Endodermal cell (in vitro differentiated cells): Measurements from ENCODE around the gene JAZF1. TPM values are rescaled to one million over a fixed set of nuclear protein-coding genes. Genes with fewer than 3 reads are reported as not detected.

Experiments used
- DNase-seq: peaks from one replicate; pipeline ENCODE4 v3.0.0-alpha.2; 2017
- H3K27ac ChIP-seq: 2 replicates; pipeline ENCODE4 v1.5.1; 2013; ENCODE audit warnings: mild to moderate bottlenecking, low read depth, low read length, moderate library complexity
- H3K27me3 ChIP-seq: 2 replicates; pipeline ENCODE4 v1.6.1; 2013; ENCODE audit warnings: mild to moderate bottlenecking, low read length, moderate library complexity; ENCODE audit not compliant: insufficient read depth, control insufficient read depth, poor library complexity, severe bottlenecking
- H3K36me3 ChIP-seq: 2 replicates; pipeline ENCODE4 v1.7.0; 2013; ENCODE audit warnings: mild to moderate bottlenecking, low read length, moderate library complexity; ENCODE audit not compliant: control insufficient read depth, insufficient read depth
- H3K4me1 ChIP-seq: one replicate; pipeline ENCODE4 v1.7.0; 2013; ENCODE audit warnings: low read length; ENCODE audit not compliant: control insufficient read depth, insufficient read depth
- H3K4me3 ChIP-seq: 2 replicates; pipeline ENCODE4 v1.5.1; 2013; ENCODE audit warnings: mild to moderate bottlenecking, low read length, moderate library complexity
- H3K9ac ChIP-seq: 2 replicates; pipeline ENCODE4 v1.6.1; 2013; ENCODE audit warnings: mild to moderate bottlenecking, low read length, moderate library complexity; ENCODE audit not compliant: poor library complexity, severe bottlenecking; ENCODE audit errors: extremely low read depth
- H3K9me3 ChIP-seq: 2 replicates; pipeline ENCODE4 v1.6.1; 2013; ENCODE audit warnings: mild to moderate bottlenecking, low read length, moderate library complexity; ENCODE audit not compliant: control insufficient read depth
- H3K27ac Mint-ChIP-seq: 2 replicates; pipeline ENCODE4 v1.8.0; 2020; ENCODE audit warnings: mixed read lengths
- H3K27me3 Mint-ChIP-seq: 2 replicates; pipeline ENCODE4 v1.8.0; 2021; ENCODE audit warnings: mild to moderate bottlenecking, mixed read lengths; ENCODE audit not compliant: insufficient read depth
- H3K36me3 Mint-ChIP-seq: 2 replicates; pipeline ENCODE4 v1.8.0; 2020; ENCODE audit warnings: low read depth, mixed read lengths
- H3K4me1 Mint-ChIP-seq: 2 replicates; pipeline ENCODE4 v1.8.0; 2020; ENCODE audit warnings: mixed read lengths
- H3K4me3 Mint-ChIP-seq: 2 replicates; pipeline ENCODE4 v1.8.0; 2020; ENCODE audit warnings: mild to moderate bottlenecking, moderate library complexity, mixed read lengths
- H3K9me3 Mint-ChIP-seq: 2 replicates; pipeline ENCODE4 v1.8.0; 2020; ENCODE audit warnings: mild to moderate bottlenecking, mixed read lengths
- WGBS, 2 experiments: methylation state at CpG; one replicate each; pipeline versions ENCODE4 v1.1.5 to v1.1.7; 2013; ENCODE audit warnings: missing lambda C conversion rate in 2 of 2, mixed read lengths in 1 of 2; ENCODE audit not compliant: insufficient coverage in 1 of 2, insufficient read length in 1 of 2; 5-methylcytosine and 5-hydroxymethylcytosine counted together
- total RNA-seq, 2 donors: library from RNA; stranded (reverse); fragmentation: NEBNext Ultra II Directional in 1 of 2; extraction: Animal tissue kit (Norgen Biotek cat#: 25700) in 1 of 2; gene quantifications; 2 replicates in 1 of 2; 3 replicates in 1 of 2; pipeline ENCODE4 v1.2.1, GENCODE V29; 2021
- TF ChIP-seq, protein P1 (sequence below): fragments of 200-600 bp; sonication (generic); conservative IDR thresholded peaks from 2 replicates; pipeline ENCODE4 v1.5.0; 2021; ENCODE audit warnings: antibody characterized with exemption, mild to moderate bottlenecking

JAZF1 gene
- total RNA-seq, 2 donors from 2014 or later = 18.3 to 33.6 TPM

DNA sequence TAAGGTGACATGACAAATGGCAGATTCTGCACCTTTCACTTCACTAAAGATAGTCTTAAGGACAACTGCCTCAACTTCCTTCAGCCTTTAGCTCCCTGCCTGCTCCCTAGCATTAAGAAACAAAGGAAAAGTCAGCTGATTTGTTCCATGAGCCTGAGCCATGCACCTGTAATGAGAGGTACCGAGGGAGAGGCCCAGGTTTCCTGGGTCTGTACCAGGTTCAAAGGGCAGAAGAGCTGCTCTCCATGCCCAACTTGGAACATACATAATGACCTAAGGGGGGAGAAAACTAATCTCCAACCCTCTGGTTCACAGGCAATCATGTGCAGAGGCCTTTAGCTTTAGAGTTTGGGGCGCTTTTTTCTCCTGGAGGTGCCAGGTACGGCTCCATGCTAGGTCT is 111.2 kb downstream of the JAZF1 start:
- Histone ChIP-seq H3K9me3 (no peaks in the 10 kb centered on the region), H3K36me3 (no peaks in the 10 kb centered on the region), H3K27me3 (no peaks in the 10 kb centered on the region), H3K27ac (no peak overlapping the region), H3K4me3 (no peak overlapping the region), H3K9ac (no peak overlapping the region), H3K4me1 (no peaks in the 10 kb centered on the region)
- no peak for DNase-seq
- H3K27me3 Mint-ChIP-seq = no peaks in the 10 kb centered on the region
- WGBS, 2 experiments = 97 to 100% methylated on average over 2 to 3 of the region's 3 CpGs
- H3K36me3 Mint-ChIP-seq = peaks cover 6% of the 10 kb centered on the region
- no peaks in the 10 kb centered on the region for H3K9me3 Mint-ChIP-seq
- H3K4me1 Mint-ChIP-seq = peaks cover 36% of the 10 kb centered on the region
- TF ChIP-seq, protein P1, sequence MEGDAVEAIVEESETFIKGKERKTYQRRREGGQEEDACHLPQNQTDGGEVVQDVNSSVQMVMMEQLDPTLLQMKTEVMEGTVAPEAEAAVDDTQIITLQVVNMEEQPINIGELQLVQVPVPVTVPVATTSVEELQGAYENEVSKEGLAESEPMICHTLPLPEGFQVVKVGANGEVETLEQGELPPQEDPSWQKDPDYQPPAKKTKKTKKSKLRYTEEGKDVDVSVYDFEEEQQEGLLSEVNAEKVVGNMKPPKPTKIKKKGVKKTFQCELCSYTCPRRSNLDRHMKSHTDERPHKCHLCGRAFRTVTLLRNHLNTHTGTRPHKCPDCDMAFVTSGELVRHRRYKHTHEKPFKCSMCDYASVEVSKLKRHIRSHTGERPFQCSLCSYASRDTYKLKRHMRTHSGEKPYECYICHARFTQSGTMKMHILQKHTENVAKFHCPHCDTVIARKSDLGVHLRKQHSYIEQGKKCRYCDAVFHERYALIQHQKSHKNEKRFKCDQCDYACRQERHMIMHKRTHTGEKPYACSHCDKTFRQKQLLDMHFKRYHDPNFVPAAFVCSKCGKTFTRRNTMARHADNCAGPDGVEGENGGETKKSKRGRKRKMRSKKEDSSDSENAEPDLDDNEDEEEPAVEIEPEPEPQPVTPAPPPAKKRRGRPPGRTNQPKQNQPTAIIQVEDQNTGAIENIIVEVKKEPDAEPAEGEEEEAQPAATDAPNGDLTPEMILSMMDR = no peak
- H3K4me3 Mint-ChIP-seq = no peak overlapping the region
- no peak overlapping the region for H3K27ac Mint-ChIP-seq

DNA sequence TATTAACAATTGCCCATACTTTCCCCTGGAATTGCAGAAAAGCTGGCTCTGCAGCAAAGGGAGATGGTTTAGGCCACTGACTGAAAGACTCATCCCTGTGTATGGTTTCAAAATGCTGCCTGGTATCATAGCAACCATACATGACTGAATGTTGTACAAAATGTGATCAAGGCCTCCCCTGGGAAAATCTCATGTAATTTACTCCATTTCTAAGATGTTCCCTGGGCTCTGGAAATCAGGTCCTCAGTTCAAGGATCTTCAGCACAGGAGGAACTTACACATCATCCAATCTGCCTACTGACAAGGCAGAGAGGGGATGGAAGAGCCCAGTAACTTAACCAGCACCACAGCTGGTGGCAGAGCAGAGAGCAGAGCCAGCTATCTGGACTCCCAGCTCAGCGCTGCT is 111.8 kb downstream of the JAZF1 start:
- no peak for DNase-seq
- TF ChIP-seq, protein P1 = no peak
- H3K36me3 ChIP-seq = no peaks in the 10 kb centered on the region
- Mint-ChIP-seq H3K4me3 (no peak overlapping the region), H3K27me3 (no peaks in the 10 kb centered on the region), H3K9me3 (no peaks in the 10 kb centered on the region), H3K27ac (no peak overlapping the region), H3K4me1 (peaks cover 36% of the 10 kb centered on the region), H3K36me3 (peaks cover 6% of the 10 kb centered on the region)
- no peak overlapping the region for H3K27ac ChIP-seq
- H3K4me1 ChIP-seq = no peaks in the 10 kb centered on the region
- H3K4me3 ChIP-seq = no peak overlapping the region
- H3K9ac ChIP-seq = no peak overlapping the region
- no peaks in the 10 kb centered on the region for H3K9me3 ChIP-seq
- H3K27me3 ChIP-seq = no peaks in the 10 kb centered on the region
- 92% methylated on average over 1 of the region's 1 CpG; no CpG with 5 or more reads in 1 of the 2 experiments for WGBS, 2 experiments

DNA sequence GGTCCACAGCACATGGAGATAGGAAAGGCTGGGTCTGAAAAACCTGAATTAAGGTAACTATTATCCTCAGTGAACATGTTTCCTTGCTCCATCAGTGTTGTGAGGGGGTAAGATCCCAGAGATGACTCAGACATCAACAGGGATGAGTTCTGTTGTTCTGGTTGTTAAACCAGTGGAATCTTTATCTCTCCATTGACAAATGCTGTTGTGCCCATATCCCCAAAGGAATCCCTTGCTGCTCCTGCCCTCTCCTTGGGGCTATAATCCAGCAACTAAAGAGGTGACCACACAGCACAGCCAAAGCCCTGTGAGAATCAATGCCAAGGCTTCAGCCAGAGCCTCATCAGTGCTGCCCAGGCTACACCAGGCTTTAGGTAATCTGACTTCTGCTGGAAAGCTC is 113.4 kb downstream of the JAZF1 start:
- Mint-ChIP-seq H3K27me3 (no peaks in the 10 kb centered on the region), H3K9me3 (no peaks in the 10 kb centered on the region), H3K27ac (no peak overlapping the region), H3K4me1 (peaks cover 34% of the 10 kb centered on the region), H3K36me3 (peaks cover 6% of the 10 kb centered on the region), H3K4me3 (no peak overlapping the region)
- Histone ChIP-seq H3K4me1 (no peaks in the 10 kb centered on the region), H3K27ac (no peak overlapping the region), H3K4me3 (no peak overlapping the region), H3K36me3 (no peaks in the 10 kb centered on the region), H3K9ac (no peak overlapping the region), H3K27me3 (no peaks in the 10 kb centered on the region), H3K9me3 (no peaks in the 10 kb centered on the region)
- no peak for DNase-seq
- TF ChIP-seq, protein P1 = no peak
